Glomerular endothelial cell (primary cell): ENCODE data around the gene NDUFAF3. TPM values are rescaled to one million over a fixed set of nuclear protein-coding genes. Genes with fewer than 3 reads are reported as not detected.

Experiments
- DNase-seq: peaks from one replicate; pipeline ENCODE4 v3.0.0-alpha.2; 2011; ENCODE audit warnings: low read depth, low spot score; ENCODE audit errors: extremely low read depth
- total RNA-seq: library from RNA; depleted of rRNA; stranded (reverse); fragments of >200 nt; gene quantifications from 2 replicates; pipeline ENCODE4 v1.2.3, GENCODE V29; 2015

NDUFAF3 gene
- total RNA-seq, 1 donor from 2014 or later, result 115 TPM

GRCh38 chr3:49034650-49035049, 12.7 kb downstream of the NDUFAF3 start:
- no peak for DNase-seq

GRCh38 chr3:49035281-49035680, 13.4 kb downstream of the NDUFAF3 start:
- DNase-seq, result no peak

- no peak for DNase-seq
Measured at GRCh38 chr3:49053543-49053942, 31.6 kb downstream of the NDUFAF3 start.

- DNase-seq, result no peak
Measured at GRCh38 chr3:49054344-49054862, 32.5 kb downstream of the NDUFAF3 start.

GRCh38 chr3:49057268-49057667, 35.3 kb downstream of the NDUFAF3 start:
- DNase-seq, result no peak

- DNase-seq, result no peak
Measured at GRCh38 chr3:49058011-49058410, 36.1 kb downstream of the NDUFAF3 start.

Other genes starting within 250 kb of the NDUFAF3 start
- gene PRKAR2A, start 174.2 kb upstream of the NDUFAF3 start, total RNA-seq, result 33.1 and 35.2 TPM in 2 replicates
- gene SLC25A20, start 123.2 kb upstream of the NDUFAF3 start, total RNA-seq, result 13.9 and 17.0 TPM in 2 replicates
- gene ARIH2, start 103.3 kb upstream of the NDUFAF3 start, total RNA-seq, result 55.5 and 64.3 TPM in 2 replicates
- gene P4HTM, start 31.9 kb upstream of the NDUFAF3 start, total RNA-seq, result 32.9 and 42.2 TPM in 2 replicates
- gene WDR6, start 14.7 kb upstream of the NDUFAF3 start, total RNA-seq, result 83.1 and 116 TPM in 2 replicates
- 35.2 and 70.1 TPM in 2 replicates for gene DALRD3, start 3.5 kb upstream of the NDUFAF3 start, total RNA-seq
- gene IMPDH2, start 7.3 kb downstream of the NDUFAF3 start, total RNA-seq, result 123 and 185 TPM in 2 replicates
- gene QRICH1, start 72.0 kb downstream of the NDUFAF3 start, total RNA-seq, result 73.8 and 205 TPM in 2 replicates
- gene QARS1, start 82.6 kb downstream of the NDUFAF3 start, total RNA-seq, result 246 and 266 TPM in 2 replicates
- 37.7 and 43.1 TPM in 2 replicates for gene USP19, start 98.7 kb downstream of the NDUFAF3 start, total RNA-seq
- 1,071 and 1,381 TPM in 2 replicates for gene LAMB2, start 110.9 kb downstream of the NDUFAF3 start, total RNA-seq
- 40.8 and 41.9 TPM in 2 replicates for gene CCDC71, start 144.2 kb downstream of the NDUFAF3 start, total RNA-seq
- 98.4 and 110 TPM in 2 replicates for gene KLHDC8B, start 149.5 kb downstream of the NDUFAF3 start, total RNA-seq